ENCODE results near the gene NEURL1.

Gene NEURL1, protein sequence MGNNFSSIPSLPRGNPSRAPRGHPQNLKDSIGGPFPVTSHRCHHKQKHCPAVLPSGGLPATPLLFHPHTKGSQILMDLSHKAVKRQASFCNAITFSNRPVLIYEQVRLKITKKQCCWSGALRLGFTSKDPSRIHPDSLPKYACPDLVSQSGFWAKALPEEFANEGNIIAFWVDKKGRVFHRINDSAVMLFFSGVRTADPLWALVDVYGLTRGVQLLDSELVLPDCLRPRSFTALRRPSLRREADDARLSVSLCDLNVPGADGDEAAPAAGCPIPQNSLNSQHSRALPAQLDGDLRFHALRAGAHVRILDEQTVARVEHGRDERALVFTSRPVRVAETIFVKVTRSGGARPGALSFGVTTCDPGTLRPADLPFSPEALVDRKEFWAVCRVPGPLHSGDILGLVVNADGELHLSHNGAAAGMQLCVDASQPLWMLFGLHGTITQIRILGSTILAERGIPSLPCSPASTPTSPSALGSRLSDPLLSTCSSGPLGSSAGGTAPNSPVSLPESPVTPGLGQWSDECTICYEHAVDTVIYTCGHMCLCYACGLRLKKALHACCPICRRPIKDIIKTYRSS

DNA sequence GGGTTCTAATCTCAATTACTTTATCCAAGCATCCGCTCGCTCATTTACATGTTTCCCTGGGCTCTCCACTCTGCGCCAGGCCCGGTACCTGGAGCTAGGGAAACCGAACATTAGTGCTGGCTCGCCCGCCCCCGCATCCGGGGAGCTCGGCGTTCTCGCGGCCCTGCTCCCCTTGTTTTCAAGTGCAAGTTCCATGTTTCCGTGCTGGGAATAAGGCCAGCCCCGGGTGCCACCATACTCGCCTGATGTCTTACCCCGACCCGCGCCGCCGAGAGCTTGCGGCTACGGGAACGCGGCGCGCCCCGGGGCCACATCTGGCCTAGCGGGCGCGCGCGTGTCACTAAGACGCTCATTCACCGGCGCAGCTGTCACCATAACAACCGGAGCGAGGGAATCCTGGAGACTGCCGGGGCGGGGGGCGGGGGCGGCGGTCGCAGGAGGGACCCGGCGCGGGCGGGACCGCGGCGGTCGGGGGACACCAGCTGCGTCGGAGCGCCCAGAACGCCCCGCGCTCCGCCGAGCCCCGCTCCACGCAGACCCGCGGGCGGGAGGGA lies at the start of gene NEURL1:
NEURL1 (plus strand) TSS at position 344 of the 554 bp plus-strand sequence. CDS start 683 bp downstream, outside the sequence.
- peak; percentile 14 for DNase-seq

DNA sequence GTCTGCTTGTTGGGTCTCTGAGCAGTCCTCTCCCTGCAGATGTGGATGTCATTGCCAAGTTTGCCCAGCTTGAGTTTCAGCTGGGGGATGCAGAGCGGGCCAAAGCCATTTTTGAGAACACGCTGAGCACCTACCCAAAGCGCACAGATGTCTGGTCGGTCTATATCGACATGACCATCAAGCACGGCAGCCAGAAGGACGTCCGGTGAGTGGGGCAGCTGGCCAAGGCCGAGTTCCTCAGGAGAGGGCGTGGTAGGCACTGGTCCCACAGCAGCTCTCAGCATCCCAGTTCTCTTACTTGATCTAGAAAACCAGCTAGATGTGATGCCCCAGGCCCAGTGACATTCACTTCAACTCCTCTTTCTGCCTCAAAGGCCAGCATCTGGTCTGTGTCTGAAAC lies 49.0 kb upstream of the NEURL1 start:
- no peak for DNase-seq

DNA sequence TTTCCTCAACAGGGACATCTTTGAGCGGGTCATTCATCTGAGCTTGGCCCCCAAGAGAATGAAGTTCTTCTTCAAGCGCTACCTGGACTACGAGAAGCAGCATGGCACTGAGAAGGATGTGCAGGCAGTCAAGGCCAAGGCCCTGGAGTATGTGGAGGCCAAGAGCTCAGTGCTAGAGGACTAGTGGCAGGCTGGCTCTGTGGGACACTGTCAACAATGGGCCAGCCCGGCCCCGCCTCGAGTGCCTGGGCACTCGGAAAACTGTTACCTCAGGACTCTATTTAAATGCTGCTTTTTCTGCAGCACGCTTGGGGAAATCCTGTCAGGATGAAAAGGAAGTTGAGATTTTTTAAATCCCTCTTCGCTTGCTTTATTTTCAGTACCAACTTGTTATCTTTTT lies 48.1 kb upstream of the NEURL1 start:
- DNase-seq = no peak

DNA sequence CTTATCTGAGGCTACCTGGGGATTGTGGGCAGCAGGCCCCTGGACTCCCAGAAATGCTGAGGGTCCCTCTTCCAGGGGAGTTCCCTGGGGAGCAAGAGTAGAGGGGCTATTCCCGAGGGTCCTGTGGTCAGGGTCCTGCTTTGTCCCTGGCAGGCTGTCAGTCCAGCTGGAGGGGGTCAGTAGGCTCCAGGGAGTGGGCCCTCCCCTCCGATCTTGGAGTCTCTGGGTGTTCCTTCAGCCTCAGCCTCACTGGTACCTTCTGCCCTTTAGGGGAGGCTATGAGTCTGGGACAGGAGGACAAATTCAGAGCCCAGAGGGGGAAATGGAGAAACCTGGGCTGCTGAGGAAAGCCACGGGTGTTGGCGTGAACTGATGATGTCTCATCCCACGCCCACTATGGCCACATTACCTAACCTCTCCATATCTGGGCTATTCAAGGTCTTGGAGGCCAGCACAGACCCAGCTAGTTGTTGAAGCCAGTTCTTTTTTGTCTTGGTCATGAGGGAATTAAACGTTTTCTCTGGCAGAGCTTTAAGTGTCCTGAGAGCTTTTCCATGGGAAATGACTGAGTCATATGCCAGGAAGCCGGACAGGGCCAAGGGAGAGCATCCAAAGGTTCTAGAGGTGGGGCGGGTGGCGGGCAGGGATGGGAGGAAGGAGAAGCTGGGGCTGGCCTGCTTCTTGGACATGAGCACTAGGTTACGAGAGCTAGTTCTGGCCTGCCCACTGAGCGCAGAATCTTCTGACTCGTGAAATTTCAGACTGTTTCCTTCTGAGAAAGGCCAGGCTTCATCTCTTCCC lies 47.5 kb upstream of the NEURL1 start:
- no peak for DNase-seq

DNA sequence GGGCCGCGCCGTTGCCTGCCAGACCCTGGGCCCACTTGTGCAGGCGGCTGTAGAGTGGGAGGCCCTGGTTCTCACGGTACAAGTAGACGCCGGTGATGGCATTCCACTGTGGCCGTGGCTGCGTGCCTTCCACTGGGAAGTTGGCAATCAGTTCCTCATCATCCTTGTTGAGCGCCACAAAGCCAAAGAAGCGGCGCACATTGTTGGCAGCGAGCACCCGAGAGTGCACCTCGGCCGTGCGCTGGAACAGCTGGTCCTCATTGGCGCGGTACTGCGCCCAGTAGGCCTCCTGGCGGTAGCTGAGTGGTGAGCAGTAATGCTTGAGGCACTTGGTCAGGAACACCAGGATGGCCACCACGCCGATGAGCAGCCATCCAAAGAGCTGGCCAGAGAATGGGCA lies 46.3 kb upstream of the NEURL1 start:
- no peak for DNase-seq

DNA sequence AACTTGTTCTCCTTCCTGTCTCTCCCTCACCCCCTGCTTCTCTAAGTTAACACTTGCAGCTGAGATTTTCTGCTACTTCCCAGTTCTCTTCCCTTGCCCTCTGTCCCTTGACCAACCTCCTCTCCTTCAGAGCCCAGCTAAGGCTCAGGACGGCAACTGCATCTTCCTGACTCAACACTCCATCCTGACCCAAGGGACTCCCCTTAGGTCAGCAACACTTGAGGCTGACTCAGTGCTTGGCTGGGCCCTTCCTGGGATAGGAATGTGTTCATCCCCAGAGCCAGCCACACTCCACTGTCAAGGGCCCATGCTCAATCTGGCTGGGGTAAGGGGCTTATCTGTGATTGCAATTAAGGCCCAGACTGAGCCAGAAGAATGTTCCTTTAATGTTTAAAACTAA lies 44.8 kb upstream of the NEURL1 start:
- DNase-seq = no peak

DNA sequence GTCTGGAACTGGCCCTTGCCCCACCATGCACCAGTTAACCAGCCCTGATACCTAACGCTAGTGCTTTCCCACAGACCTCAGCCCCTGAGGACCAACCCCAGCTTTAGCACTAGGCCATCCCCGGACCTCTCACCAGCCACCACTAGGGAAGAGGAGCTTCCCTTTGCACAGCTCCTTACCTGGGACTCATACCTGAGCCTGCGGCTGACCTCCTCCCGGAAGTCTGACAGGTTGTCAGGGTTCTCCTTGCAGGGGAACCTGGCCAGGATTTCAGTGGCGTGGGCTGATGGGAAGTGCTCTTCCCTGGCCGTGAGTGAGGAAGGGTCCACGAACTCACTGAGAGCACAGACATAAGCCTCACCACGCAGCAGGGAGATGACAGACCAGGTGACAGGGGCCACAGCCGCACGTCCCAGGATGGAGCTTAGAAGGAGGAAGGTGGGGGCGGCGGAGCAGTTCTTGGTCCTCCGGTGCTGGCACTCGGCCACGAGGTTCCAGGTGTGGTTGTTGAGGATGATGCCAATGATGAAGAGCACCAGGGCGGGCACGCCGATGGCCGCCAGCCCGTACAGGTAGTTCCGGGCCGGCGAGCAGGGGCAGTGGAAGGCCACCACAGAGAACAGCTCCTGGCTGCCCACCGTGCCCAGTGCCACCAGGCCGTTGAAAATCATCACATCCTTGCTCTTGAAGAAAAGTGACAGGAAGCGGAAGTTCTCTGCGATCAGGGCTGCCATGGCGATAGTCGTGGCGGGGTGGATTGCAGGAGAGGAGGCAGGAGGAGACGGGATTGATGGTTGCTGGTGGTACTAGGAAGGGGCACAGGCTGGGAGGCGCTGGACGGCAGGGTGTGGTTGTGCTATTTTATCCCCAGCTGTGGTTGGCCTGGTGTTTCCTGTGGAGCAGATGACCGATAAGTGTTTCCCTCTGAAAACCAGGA lies 44.0 kb upstream of the NEURL1 start:
- DNase-seq = no peak

DNA sequence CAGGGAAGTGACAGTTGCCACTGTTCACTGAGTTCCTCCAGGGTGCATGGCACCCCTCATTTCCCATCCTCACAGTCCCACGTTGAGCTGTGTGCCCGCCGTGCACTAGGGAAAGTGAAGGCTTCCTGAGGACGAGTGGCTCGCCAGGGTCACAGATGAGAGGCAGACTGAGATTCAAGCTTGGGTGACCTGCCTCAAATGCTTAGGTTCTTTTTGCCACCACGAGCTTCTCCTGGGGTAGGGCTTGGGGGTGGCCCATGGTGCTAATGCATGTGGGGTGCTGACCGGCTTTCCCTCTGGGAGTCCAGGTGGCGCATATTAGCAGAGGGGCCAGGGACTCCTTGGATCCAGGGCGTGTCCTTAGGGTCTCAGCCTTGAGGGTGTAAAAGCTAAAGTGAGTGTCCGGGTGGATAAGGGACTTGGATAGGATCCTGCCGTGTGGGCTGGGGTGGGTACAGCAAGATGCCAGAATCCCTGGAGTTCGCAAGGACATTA lies 43.3 kb upstream of the NEURL1 start:
- DNase-seq = no peak

DNA sequence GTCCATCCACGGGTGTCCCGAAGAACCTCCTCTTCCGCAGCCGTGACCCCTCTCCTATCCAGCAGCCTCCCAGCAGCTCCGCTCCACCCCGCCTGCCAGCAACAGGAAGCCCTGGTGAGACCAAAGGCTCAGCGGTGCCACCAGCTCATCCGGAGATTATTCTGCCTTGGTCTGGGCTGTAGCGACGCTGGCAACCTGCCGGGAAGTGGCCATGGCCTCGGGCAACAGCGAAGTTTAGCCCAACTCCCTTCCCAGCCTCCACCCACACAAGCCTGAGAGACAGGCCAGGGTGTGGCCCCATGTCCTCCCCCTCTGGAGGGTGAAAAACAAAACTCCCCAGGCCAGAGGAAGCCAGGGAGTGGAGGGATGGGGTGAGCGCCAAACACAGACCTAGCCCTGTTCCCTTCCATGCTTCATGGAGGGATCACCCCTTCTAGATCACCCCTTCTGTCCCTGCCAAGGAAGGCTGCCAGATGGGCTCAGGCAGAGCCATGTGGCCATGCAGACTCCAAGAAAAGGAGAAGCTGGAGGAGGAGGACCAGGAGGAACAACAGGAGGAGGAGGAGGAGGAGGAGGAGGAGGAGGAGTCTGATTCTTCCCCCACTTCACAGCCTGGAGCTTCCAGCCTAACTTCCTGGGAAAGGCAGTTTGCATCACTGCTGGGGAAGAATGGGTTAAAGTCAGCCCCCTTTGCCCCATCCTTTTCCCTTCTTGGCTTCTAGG lies 42.3 kb upstream of the NEURL1 start:
- DNase-seq = no peak

DNA sequence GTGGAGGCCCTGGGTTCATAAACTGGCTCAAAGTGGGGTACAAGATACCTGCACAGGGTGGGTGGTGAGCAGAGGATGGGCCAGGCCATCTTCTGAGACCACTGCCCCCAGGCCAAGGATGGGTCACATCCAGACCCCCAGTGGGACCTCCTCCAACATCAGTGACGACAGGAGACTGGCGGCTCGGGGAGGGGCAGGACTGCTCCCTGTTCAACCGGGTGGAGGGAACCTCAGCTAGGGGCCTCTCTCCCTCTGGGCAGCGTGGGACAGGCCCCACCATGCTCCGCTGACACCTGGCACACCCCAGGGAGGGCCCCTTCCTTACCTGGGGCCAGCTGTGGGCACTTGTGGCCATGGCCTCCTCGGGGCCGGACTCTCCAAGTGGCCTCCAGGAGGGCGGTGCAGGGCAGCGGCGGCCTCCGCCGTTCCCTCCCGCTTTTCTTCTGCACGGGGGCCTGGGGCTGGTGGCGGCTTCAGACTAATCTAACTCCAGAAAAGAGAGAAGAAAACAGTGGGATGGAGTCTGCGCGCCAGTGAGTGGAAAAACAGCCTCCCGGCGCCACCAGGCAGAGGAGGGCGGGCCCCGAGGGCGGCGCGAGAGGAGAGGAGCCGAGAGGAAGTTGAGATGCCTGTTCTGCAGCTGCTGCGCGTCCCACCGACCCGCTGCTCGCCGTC lies 41.5 kb upstream of the NEURL1 start, which contains the start of gene CALHM2:
CALHM2 (minus strand) TSS at position 540 of the 675 bp plus-strand sequence. CDS start 2,429 bp downstream, outside the sequence.
- DNase-seq = no peak

DNA sequence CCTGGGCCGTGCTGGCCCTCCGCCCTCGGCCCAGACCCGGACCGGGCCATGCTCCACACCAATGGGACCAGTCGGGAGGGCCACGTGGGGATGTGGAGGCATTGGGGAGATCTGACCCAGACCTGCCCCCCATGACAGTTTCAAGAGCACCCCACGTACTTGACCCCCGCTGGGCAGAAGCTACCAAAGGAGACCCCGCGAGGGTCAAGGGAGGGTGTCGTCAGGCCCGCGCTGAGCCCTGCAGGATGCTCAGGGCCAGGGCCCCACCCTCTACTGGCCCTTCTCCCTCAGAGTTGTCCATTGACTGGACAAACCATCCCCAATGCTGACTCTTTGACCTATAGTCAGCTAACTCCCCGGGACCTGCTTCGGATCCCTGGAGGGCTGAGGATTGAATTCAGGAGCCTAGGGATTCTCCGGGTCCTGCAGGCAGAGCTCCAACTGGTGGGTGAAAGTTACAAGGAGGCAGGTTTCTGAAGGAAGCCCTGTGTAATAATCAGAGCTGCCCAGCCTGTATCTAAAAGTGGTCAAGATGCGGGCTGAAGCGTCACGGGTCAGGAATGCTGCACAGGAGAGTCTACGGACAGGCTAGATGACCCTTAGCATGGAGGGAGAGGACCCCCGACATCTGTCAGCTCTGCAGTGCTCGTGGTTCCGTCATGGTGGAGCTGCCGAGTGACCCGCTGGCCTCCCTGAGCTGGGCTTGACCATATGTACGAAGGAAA lies 40.8 kb upstream of the NEURL1 start:
- no peak for DNase-seq

DNA sequence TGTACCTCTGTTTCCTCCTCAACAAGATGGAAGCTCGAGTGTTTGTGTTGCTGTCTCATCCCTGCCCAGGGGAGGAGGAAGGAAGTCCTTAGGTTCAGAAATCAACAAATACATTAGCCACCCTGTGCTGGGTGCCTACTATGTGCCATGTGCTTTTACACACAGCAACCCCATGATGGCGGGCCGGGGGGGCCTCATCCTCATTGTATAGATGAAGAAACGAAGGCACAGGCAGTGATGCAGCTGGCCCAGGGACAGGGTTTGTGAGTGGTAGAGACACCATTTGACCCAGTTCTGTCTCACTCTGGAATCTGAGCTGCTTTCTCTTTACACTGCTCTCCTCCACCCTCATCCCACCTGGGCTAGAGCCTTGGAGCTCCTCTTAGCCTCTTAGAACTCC lies 39.5 kb upstream of the NEURL1 start:
- no peak for DNase-seq

DNA sequence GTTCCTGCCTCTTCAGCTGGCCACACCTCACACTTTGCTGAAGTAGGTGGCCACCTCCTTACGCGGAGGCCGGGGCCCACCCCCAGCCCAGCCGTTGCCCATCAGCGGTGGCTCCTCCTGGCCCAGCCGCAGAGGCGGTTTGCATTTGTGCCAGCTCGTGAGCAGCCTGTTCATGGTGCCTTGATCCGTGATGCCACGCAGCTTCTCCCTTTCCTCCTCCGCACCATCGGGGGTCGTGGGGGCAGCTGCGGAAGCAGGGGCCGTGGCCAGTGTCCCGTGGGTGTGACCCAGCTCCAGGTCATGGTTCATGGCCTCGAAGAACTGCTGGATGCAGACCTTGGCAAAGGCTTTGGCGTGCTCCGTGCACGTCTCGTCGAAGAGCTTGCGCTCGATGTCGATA lies 38.3 kb upstream of the NEURL1 start:
- no peak for DNase-seq

DNA sequence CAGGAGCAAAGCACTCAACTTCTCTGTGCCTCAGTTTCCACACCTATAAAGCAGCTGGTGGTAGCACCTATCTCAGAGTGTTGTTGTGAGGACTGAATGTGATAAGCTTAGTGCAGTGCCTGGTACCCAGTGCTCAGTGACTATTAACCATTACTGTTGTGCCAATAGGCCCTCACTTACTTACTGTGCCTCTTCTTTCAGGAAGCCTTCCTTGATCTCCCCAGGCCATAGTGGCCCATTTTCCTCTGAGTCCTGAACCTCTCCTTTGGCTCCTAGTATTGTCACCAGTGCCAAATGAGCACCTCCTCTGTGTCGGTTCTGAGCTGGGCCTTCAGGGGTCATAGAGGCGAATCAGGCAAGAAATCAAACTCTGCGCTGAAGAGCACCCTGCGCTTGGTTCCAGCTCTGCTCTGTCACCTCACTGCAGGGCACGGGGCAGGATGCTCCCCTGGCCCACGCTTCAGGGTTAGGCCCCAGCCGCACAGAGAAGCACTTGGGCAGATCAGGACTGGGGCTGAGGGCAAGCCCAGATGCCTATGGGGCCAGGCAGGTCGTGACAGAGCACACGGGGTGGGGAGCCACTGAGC lies 37.3 kb upstream of the NEURL1 start:
- DNase-seq = no peak

DNA sequence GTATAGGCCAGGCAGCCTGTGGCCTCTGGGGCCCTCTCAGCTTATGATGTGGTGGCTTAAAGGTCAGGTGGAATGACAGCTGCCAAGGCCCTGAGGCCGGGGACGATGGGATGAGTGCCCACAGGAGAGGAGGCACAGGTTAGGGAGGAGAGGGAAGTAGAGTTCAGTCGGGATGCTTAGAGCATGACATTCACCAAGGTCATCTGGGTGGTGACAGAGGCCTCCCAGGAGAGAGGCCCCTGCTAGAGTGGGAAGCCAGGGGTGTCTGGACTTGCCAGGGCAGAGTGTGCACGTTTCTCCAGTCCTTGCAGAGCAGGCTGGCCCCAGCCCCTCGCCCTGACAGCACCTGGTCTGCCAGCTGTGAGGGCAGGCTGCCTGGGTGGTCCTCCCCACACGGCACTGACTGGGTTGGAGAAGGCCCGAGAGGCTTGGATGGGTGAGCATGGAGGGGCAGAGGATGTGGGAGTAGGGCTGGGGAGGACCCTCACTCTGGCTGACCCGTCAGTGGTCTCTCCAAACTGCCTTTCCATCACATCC lies 36.3 kb upstream of the NEURL1 start:
- no peak for DNase-seq

DNA sequence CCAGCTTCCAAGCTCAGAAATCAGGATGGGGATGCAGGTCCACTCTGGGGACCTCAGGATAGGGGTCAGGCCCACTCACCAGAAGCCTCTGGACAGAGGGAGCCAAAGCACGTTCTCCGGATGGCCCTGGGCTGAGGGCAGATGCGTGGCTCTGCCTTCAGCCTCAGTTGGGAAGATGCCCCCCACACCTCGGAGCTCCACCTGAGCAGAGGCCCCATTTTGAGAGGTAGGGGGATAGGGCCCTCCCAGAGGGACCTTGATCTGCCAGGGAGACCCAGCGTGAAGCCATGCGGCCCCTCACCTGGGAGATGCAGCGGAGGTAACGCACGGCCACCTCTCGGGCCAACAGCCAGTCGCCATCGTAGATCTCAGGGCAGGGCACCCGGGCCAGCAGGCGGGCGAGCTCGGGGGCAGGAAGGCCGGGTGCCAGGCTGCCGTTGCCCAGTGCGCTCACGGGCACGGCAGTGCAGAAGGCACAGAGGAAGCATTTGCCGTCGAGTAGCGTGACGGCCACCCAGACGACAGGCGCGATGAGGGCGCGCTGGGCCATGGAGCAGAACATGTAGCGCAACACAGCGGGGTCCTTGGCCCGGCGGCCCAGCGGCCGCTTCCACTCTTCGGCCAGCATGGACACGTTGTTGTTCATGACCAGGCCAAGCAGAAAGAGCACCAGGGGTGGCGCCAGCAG lies 35.5 kb upstream of the NEURL1 start:
- DNase-seq = no peak

DNA sequence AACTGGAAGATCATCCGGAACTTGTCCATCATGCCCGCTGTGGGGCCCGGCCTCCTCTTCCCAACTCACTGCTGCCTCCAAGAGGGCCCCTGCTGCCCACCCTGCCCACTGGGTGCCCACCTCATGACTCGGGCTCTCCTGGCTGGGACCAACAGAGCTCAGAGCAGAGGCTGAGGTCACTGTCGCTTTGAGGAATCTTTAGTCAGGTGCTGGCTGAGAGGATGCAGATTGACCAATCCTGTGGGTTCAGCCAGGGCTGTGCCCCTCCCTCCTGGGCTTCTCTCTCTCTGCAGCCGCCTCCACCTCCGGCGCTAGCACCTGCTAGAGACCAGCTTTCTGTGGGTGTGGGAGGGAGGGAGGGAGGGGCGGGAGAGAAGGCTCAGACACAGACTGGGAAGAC lies 34.8 kb upstream of the NEURL1 start, which contains the start of gene CALHM1:
CALHM1 (minus strand) TSS at position 181 of the 400 bp plus-strand sequence; CDS start at position 32, 149 bp downstream.
- no peak for DNase-seq

DNA sequence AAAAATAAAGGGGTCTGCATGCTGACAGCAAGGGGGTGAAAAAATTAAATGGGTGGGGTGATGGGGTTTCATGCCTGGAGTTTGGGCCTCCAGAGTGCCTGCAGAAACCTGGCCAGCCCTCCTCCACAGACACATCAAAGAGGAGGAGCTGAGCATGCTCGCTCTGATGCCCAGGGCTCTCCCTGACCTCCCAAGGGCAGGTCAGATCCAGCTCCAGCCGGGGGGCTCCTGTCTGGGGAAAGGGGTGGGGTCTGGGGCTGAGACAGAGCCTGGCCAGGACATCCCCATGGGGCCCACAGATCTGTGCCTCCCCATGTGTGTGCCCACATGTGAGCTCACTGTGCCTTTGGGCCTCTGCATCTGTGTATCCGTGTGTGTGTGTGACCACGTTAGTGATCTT lies 33.9 kb upstream of the NEURL1 start:
- DNase-seq = no peak

DNA sequence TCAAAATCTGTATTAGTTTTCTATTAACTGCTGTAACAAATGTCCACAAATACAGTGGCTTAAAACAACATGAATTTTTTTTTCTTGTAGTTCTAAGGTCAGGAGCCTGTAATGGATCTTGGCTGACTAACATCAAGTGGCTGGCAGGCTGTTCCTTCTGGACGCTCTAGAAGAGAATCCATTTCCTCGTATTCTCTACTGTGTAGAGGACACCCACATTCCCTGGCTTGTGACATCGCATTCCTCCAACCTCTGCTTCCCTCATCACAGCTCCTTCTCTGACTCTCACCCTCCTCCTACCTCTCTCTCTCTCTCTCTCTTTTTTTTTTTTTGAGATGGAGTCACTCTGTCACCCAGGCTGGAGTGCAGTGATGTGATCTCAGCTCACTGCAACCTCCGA lies 30.0 kb upstream of the NEURL1 start:
- no peak for DNase-seq
